ENCODE measurements around the gene CITED1.
"Not testable (repeated sequence)": the region's sequence is repeated elsewhere in the genome, so short reads cannot be mapped to it uniquely, and the experiment has no call there.

The CITED1 gene

GRCh38 chrX:72305286-72306084, at the start of gene CITED1:
Gene CITED1 (minus strand): TSS chrX:72305914. CDS start chrX:72302869, 3,045 bp downstream.
- peak; percentile 7 for DNase-seq

- no peak for DNase-seq
These were observed 47.1 kb upstream of the CITED1 start for GRCh38 chrX:72352786-72353185.

- no peak for DNase-seq
These were observed 46.1 kb upstream of the CITED1 start for GRCh38 chrX:72351606-72352334.

GRCh38 chrX:72349190-72349589, 43.5 kb upstream of the CITED1 start:
- no peak for DNase-seq

- DNase-seq: no peak
These were observed 42.7 kb upstream of the CITED1 start for GRCh38 chrX:72348247-72348979.

GRCh38 chrX:72347366-72347765, 41.7 kb upstream of the CITED1 start:
- DNase-seq: no peak

- DNase-seq: no peak
These were observed 40.7 kb upstream of the CITED1 start for GRCh38 chrX:72346302-72346949.

- no peak for DNase-seq
These were observed 34.9 kb upstream of the CITED1 start for GRCh38 chrX:72340626-72341025.

GRCh38 chrX:72340041-72340440, 34.3 kb upstream of the CITED1 start:
- DNase-seq: no peak

GRCh38 chrX:72330131-72330530, 24.4 kb upstream of the CITED1 start:
- no peak for DNase-seq

- DNase-seq: no peak
These were observed 21.0 kb upstream of the CITED1 start for GRCh38 chrX:72326605-72327300.

GRCh38 chrX:72319651-72320050, 13.9 kb upstream of the CITED1 start:
- not testable (repeated sequence) for DNase-seq

GRCh38 chrX:72317139-72317538, 11.4 kb upstream of the CITED1 start:
- DNase-seq: no peak

- no peak for DNase-seq
These were observed 10.8 kb upstream of the CITED1 start for GRCh38 chrX:72316408-72317110.

GRCh38 chrX:72314881-72315280, 9.2 kb upstream of the CITED1 start:
- DNase-seq: no peak

- DNase-seq: no peak
These were observed 8.3 kb upstream of the CITED1 start for GRCh38 chrX:72313707-72314641.

GRCh38 chrX:72312311-72312940, 6.7 kb upstream of the CITED1 start:
- no peak for DNase-seq

GRCh38 chrX:72309297-72310071, 3.8 kb upstream of the CITED1 start:
- DNase-seq: no peak
